Measurements from ENCODE around the gene STAC.

Gene STAC

GRCh38 chr3:36393563-36393962 lies 13.3 kb downstream of the STAC start:
- no peak for TF ChIP-seq PPARA (CRISPR knock-in tag; IDR thresholded peaks at IDR 0.05; ENCODE audit: borderline replicate concordance)
- TF ChIP-seq TCF4 (CRISPR knock-in tag; IDR thresholded peaks at IDR 0.05; ENCODE audit: borderline replicate concordance): no peak
- TF ChIP-seq ZC3H10 (CRISPR knock-in tag; IDR thresholded peaks at IDR 0.05): no peak
- no peak for TF ChIP-seq GLIS3 (CRISPR knock-in tag; IDR thresholded peaks at IDR 0.05)
- no peak for TF ChIP-seq RARB (CRISPR knock-in tag; IDR thresholded peaks at IDR 0.05)
- no peak for TF ChIP-seq ZFP3 (CRISPR knock-in tag; IDR thresholded peaks at IDR 0.05)
- TF ChIP-seq ESRRG (CRISPR knock-in tag; IDR thresholded peaks at IDR 0.05): no peak
- no peak for TF ChIP-seq POU6F1 (CRISPR knock-in tag; IDR thresholded peaks at IDR 0.05; ENCODE audit: borderline replicate concordance, low read depth)
- TF ChIP-seq CSRNP3 (CRISPR knock-in tag; IDR thresholded peaks at IDR 0.05): no peak
- no peak for TF ChIP-seq CREB5 (CRISPR knock-in tag; IDR thresholded peaks at IDR 0.05; ENCODE audit: low read depth)
- ATAC-seq: no peak

- no peak for ATAC-seq
Observed at GRCh38 chr3:36394176-36394575, 13.9 kb downstream of the STAC start.

GRCh38 chr3:36397841-36398240 lies 17.5 kb downstream of the STAC start:
- no peak for ATAC-seq
- TF ChIP-seq SNAI2 (CRISPR knock-in tag; IDR thresholded peaks at IDR 0.05) (no peak), CSRNP3 (CRISPR knock-in tag; IDR thresholded peaks at IDR 0.05) (no peak), ZNF8 (CRISPR knock-in tag; IDR thresholded peaks at IDR 0.05) (no peak), ZFP30 (CRISPR knock-in tag; IDR thresholded peaks at IDR 0.05) (no peak), CREB5 (CRISPR knock-in tag; IDR thresholded peaks at IDR 0.05; ENCODE audit: low read depth) (no peak), ZFP3 (CRISPR knock-in tag; IDR thresholded peaks at IDR 0.05) (no peak), RARB (CRISPR knock-in tag; IDR thresholded peaks at IDR 0.05) (no peak), ESRRG (CRISPR knock-in tag; IDR thresholded peaks at IDR 0.05) (no peak), ZNF70 (CRISPR knock-in tag; IDR thresholded peaks at IDR 0.05) (no peak), TCF4 (CRISPR knock-in tag; IDR thresholded peaks at IDR 0.05; ENCODE audit: borderline replicate concordance) (no peak), GLIS3 (CRISPR knock-in tag; IDR thresholded peaks at IDR 0.05) (no peak), ISL1 (CRISPR knock-in tag; IDR thresholded peaks at IDR 0.05) (no peak), POU6F1 (CRISPR knock-in tag; IDR thresholded peaks at IDR 0.05; ENCODE audit: borderline replicate concordance, low read depth) (no peak), ZC3H10 (CRISPR knock-in tag; IDR thresholded peaks at IDR 0.05) (no peak), ARNTL (CRISPR knock-in tag; IDR thresholded peaks at IDR 0.05; ENCODE audit: borderline replicate concordance, low read depth) (no peak), TOX (CRISPR knock-in tag; IDR thresholded peaks at IDR 0.05; ENCODE audit: borderline replicate concordance) (no peak)

More at GRCh38 chr3:36394176-36394575, 13.9 kb downstream of the STAC start:
- TF ChIP-seq ISL1 (CRISPR knock-in tag; IDR thresholded peaks at IDR 0.05): no peak
- TF ChIP-seq ESRRG (CRISPR knock-in tag; IDR thresholded peaks at IDR 0.05): peak; percentile 6; the same call in 1 of the 2 replicates

GRCh38 chr3:36399933-36400332 lies 19.6 kb downstream of the STAC start:
- no peak for ATAC-seq

More at GRCh38 chr3:36399933-36400332, 19.6 kb downstream of the STAC start:
- no peak for TF ChIP-seq BACH2 (CRISPR knock-in tag; IDR thresholded peaks at IDR 0.05; ENCODE audit: borderline replicate concordance)
- TF ChIP-seq OSR1 (CRISPR knock-in tag; IDR thresholded peaks at IDR 0.05): no peak
- no peak for TF ChIP-seq RARB (CRISPR knock-in tag; IDR thresholded peaks at IDR 0.05)
- TF ChIP-seq TCF4 (CRISPR knock-in tag; IDR thresholded peaks at IDR 0.05; ENCODE audit: borderline replicate concordance): no peak
- no peak for TF ChIP-seq TOX (CRISPR knock-in tag; IDR thresholded peaks at IDR 0.05; ENCODE audit: borderline replicate concordance)
- TF ChIP-seq ARNTL (CRISPR knock-in tag; IDR thresholded peaks at IDR 0.05; ENCODE audit: borderline replicate concordance, low read depth): no peak
- no peak for TF ChIP-seq CREB5 (CRISPR knock-in tag; IDR thresholded peaks at IDR 0.05; ENCODE audit: low read depth)
- no peak for TF ChIP-seq ZC3H10 (CRISPR knock-in tag; IDR thresholded peaks at IDR 0.05)
- TF ChIP-seq ZFP3 (CRISPR knock-in tag; IDR thresholded peaks at IDR 0.05): no peak

Data from SK-N-SH treated with all-trans-retinoic acid at 6 μM for 48 hours (cell line).